A673 (cell line): ENCODE data around the gene ADARB2. TPM values are rescaled to one million over a fixed set of nuclear protein-coding genes. Genes with fewer than 3 reads are reported as not detected.

ENCODE experiments used
- BruUV-seq: library from RNA; stranded (reverse); fragments of 400-500 nt; replicated peaks from 2 replicates; lab custom pipeline; 2021; lab: Mats Ljungman, UMichigan
- CTCF ChIA-PET: fragments of 300-600 bp; sonication (Branson Sonifier 250); formaldehyde crosslinking; loops from one replicate; lab custom pipeline; 2022; ENCODE audit warnings: antibody characterized with exemption; lab: Charles Lee
- POLR2A ChIA-PET: fragments of 300-600 bp; sonication (Branson Sonifier 250); formaldehyde crosslinking; loops from one replicate; lab custom pipeline; 2022; ENCODE audit warnings: antibody characterized with exemption; ENCODE audit not compliant: low non-redundant PET; lab: Charles Lee
- DNase-seq: peaks from one replicate; pipeline ENCODE4 v3.0.0-alpha.2; 2015; ENCODE audit warnings: low spot score
- H3K27ac ChIP-seq: fragments of 200-600 bp; sonication (generic); 2 replicates; pipeline ENCODE4 v1.5.1; 2016; ENCODE audit warnings: mixed run types, low read depth, mild to moderate bottlenecking, mixed read lengths, antibody characterized with exemption, low read length; ENCODE audit not compliant: poor library complexity, severe bottlenecking
- H3K27me3 ChIP-seq: fragments of 200-600 bp; sonication (generic); replicated peaks from 2 replicates; pipeline ENCODE4 v1.6.1; 2017; ENCODE audit warnings: mixed run types, low read depth, mild to moderate bottlenecking, mixed read lengths, antibody characterized with exemption, low read length; ENCODE audit not compliant: insufficient read depth, poor library complexity
- H3K36me3 ChIP-seq: fragments of 200-600 bp; sonication (generic); 2 replicates; pipeline ENCODE4 v1.6.1; 2016; ENCODE audit warnings: mixed run types, mild to moderate bottlenecking, mixed read lengths, antibody characterized with exemption, low read length; ENCODE audit not compliant: insufficient read depth, poor library complexity, severe bottlenecking
- H3K4me1 ChIP-seq: fragments of 200-600 bp; sonication (generic); 2 replicates; pipeline ENCODE4 v1.6.1; 2017; ENCODE audit warnings: mixed run types, mild to moderate bottlenecking, mixed read lengths, antibody characterized with exemption, low read length; ENCODE audit not compliant: insufficient read depth, poor library complexity, severe bottlenecking
- H3K4me3 ChIP-seq: fragments of 200-600 bp; sonication (generic); 2 replicates; pipeline ENCODE4 v1.5.1; 2016; ENCODE audit warnings: low read depth, mixed run types, mild to moderate bottlenecking, mixed read lengths, low read length; ENCODE audit not compliant: poor library complexity, severe bottlenecking
- H3K9me3 ChIP-seq: fragments of 200-600 bp; sonication (generic); 2 replicates; pipeline ENCODE4 v1.6.1; 2016; ENCODE audit warnings: mixed run types, low read depth, mild to moderate bottlenecking, mixed read lengths, antibody characterized with exemption, low read length; ENCODE audit not compliant: poor library complexity, severe bottlenecking
- CTCF ChIP-seq: fragments of 300-800, 200-600 bp; sonication (generic); conservative IDR thresholded peaks from 2 replicates; pipeline ENCODE4 v1.5.1; 2017; ENCODE audit warnings: low read depth, mild to moderate bottlenecking, antibody characterized with exemption, low read length, moderate library complexity, mixed read lengths
- EZH2 ChIP-seq: fragments of 200-600 bp; sonication (generic); IDR thresholded peaks from 2 replicates; pipeline ENCODE4 v1.6.1; 2017; ENCODE audit warnings: borderline replicate concordance, low read depth, mild to moderate bottlenecking, mixed read lengths, antibody characterized with exemption, low read length; ENCODE audit not compliant: poor library complexity, severe bottlenecking
- intact Hi-C: fragments of 100-400 bp; cut with micrococcal nuclease; formaldehyde crosslinking; loops from one replicate; pipeline ENCODE4 v1.10.0; 2022; ENCODE audit not compliant: unreplicated experiment
- total RNA-seq: library from RNA; stranded (reverse); gene quantifications from 2 replicates; pipeline ENCODE4 v1.2.3, GENCODE V29; 2021

ADARB2 gene
- total RNA-seq, 1 experiment from 2014 or later = not detected

GRCh38 chr10:1364151-1364910, 373.0 kb downstream of the ADARB2 start:
- intact Hi-C loops = no loop called here
- CTCF ChIA-PET = no interaction called here

GRCh38 chr10:1363446-1364121, 373.7 kb downstream of the ADARB2 start:
- BruUV-seq = no TSS peak
- intact Hi-C loops = no loop called here
- Histone ChIP-seq H3K36me3 (no peaks in the 10 kb centered on the region), H3K4me3 (no peak overlapping the region), H3K27ac (no peak overlapping the region), H3K9me3 (no peaks in the 10 kb centered on the region), H3K4me1 (peaks cover 13% of the 10 kb centered on the region), H3K27me3 (no peaks in the 10 kb centered on the region)
- POLR2A ChIA-PET = no interaction called here
- CTCF ChIA-PET = no interaction called here
- TF ChIP-seq CTCF (no peak), EZH2 (no peak)
- DNase-seq = no peak

More at GRCh38 chr10:1364151-1364910, 373.0 kb downstream of the ADARB2 start:
- TF ChIP-seq CTCF (no peak), EZH2 (no peak)
- no peaks in the 10 kb centered on the region for H3K9me3 ChIP-seq
- no peak overlapping the region for H3K4me3 ChIP-seq
- no peaks in the 10 kb centered on the region for H3K27me3 ChIP-seq
- H3K36me3 ChIP-seq = no peaks in the 10 kb centered on the region
- POLR2A ChIA-PET = no interaction called here
- no peak overlapping the region for H3K27ac ChIP-seq
- BruUV-seq = no TSS peak
- peaks cover 13% of the 10 kb centered on the region for H3K4me1 ChIP-seq
- no peak for DNase-seq

GRCh38 chr10:1362589-1363445, 374.5 kb downstream of the ADARB2 start:
- intact Hi-C loops = no loop called here
- no peaks in the 10 kb centered on the region for H3K9me3 ChIP-seq
- CTCF ChIA-PET = no interaction called here
- POLR2A ChIA-PET = no interaction called here
- no peak overlapping the region for H3K4me3 ChIP-seq
- no peak overlapping the region for H3K27ac ChIP-seq
- no TSS peak for BruUV-seq
- peaks cover 3% of the 10 kb centered on the region for H3K27me3 ChIP-seq
- no peak for TF ChIP-seq CTCF
- TF ChIP-seq EZH2 = no peak
- no peak for DNase-seq
- H3K4me1 ChIP-seq = peaks cover 13% of the 10 kb centered on the region
- no peaks in the 10 kb centered on the region for H3K36me3 ChIP-seq
